GM19372 (cell line): Measurements from ENCODE around the gene SDK1.
"Not testable (repeated sequence)": the region's sequence is repeated elsewhere in the genome, so short reads cannot be mapped to it uniquely, and the experiment has no call there.

ENCODE experiments used
- ATAC-seq: cut with Tn5 transposase; IDR thresholded peaks from one replicate; pipeline ENCODE4 v1.9.1; 2021; ENCODE audit warnings: mild to moderate bottlenecking, low read depth, moderate library complexity; ENCODE audit not compliant: unreplicated experiment

SDK1 gene

DNA sequence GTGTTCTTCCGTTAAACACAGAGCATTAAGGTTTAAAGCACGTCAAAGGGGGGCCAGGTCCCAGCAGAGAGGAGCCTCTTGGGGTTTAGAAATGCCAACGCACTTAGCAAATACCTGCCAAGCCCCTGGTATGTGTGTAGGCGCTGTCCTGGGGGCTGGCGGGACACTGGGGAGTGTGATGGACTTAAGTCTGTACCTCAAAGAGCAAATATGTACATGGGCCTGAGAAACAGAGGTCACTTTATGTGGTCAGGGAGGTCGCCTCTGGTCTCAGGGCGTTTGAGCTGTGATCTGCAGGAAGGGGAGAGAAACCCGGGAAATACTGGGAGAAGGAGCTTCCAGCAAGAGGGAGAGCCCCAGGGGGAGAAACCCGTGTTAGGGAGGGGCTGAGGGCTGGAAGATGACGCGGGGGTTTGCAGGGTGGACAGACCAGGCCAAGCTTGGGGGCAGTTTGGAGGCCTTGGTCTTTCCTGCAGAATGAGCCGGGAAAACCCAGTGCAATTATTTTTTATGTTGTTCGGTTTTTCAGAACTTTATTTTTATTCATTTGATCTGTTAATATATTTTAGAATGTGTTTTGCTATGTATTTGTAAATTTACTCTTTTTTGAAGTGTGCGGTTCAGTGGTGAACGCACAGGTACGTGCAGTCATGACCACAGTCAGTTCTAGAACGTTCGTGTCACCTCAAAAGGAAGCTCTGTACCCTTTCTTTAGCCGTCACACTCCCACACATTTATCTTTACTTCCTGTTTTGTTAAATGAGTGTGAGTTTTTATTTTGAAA lies 939.7 kb downstream of the SDK1 start:
- no peak for ATAC-seq

DNA sequence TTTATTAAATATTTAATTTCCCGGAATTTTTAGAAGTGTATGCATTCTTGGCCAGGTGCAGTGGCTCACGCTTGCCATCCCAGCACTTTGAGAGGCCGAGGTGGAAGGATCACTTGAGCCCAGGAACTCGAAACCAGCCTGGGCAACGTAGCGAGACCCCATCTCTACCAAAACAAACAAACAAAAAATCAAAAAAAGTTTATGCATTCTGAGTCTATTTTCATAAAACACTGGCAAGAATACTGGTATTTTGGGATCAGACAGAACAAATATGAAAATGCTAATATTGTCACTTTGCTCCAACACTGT lies 940.2 kb downstream of the SDK1 start:
- no peak for ATAC-seq

DNA sequence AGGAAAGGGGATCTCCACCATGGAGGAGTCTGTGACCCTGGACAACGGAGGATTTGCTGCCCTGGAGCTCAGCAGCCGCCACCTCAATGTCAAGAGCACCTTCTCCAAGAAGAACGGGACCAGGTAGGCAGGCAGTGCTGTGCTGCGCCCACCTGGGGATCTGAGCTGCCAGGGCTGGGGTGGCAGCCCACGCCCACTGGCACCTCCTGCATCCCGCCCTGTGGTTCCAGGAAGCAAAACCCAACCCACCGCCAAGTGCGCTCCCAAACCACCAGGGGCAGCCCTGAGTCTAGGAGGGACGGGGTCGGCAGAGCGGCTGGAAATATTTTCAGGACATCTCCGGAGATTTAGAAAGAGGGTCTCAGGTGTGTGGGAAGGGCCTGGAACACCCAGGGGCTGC lies 940.7 kb downstream of the SDK1 start:
- ATAC-seq = no peak

DNA sequence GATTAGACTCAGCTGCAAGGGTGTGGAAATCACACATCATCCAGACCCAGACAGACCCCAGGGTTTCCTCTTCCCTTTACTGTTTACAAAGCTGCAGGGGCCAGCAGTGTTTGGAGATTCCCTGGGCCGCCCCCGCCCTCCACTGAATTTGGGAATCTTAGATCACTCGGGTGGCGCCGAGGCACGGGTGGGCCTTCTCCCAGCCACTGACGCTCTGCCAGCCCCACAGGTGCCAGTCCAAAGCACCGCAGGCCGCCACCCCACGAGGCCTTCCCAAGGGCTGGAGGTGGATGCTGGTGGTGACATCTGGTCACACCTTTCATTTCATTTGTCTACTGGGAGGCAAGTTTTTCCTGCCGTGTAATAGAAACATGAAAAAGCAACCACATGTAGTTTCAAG lies 941.7 kb downstream of the SDK1 start:
- ATAC-seq = no peak

DNA sequence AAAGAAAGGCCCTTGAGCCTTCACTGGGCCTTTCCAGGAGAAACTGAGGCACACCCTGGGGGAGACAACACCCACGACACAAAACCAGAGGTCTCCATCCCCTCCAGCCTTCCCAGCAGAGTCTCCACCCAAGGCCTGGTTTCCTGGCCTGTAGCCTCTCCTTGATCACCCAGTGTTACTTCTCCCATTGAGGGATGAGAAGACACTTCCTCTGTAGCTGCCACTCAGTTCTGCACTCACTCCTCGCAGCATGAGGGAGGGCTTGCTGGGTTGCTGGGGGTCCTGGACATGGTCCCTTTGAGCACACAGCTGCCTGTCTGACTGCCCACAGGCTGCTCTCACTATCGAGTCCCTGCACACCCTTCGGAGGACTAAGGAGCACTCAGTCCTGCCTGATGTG lies 943.0 kb downstream of the SDK1 start:
- no peak for ATAC-seq

DNA sequence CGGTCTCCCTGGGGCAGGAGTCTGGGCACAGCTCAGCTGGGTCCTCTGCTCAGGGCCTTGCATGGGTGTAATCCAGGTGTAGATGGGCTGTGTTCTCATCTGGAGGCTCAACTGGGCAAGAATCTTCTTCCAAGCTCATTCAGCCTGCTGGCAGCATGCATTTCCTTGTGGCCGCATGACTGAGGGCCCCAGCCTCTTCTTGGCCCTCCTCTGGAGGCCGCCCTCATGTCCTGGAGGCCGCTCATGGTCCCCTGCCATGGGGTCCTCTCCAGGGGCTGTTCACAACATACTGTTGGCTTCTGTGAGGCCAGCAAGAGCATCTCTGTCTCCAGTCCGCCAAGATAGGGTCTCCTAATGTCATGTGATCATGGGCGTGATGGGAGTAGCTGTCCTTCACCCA lies 943.6 kb downstream of the SDK1 start:
- ATAC-seq = no peak

DNA sequence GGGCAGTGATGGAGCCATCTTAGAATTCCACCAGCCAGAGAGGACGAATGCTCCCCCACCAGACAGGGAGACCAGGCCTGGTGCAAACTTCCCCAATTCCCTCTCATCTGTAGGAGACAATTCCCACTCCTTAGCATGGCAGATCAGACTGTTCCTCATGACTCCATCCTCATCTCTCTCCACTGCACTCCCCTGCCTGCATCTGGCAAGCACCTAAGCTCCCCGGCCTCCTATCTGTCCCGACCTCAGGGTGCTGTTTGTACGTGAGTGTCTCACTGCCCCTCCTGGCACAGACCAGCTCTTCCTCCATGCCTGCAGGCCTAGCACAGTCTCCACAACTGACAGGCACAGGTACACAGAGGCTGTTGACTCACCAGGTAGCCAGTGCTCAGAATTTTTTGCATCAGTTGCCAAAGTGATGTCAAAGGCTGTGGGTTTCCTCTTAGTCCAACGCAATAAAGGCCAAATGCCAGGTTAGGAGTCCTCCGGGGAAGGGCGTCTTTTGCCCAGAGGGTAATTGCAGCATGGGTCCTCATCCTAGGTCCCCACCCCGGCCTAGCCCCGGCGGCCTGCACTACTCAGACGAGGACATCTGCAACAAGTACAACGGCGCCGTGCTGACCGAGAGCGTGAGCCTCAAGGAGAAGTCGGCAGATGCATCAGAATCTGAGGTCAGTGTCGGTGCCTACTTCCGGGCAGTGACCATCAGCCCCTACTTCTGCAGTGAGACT lies 944.2 kb downstream of the SDK1 start:
- no peak for ATAC-seq

DNA sequence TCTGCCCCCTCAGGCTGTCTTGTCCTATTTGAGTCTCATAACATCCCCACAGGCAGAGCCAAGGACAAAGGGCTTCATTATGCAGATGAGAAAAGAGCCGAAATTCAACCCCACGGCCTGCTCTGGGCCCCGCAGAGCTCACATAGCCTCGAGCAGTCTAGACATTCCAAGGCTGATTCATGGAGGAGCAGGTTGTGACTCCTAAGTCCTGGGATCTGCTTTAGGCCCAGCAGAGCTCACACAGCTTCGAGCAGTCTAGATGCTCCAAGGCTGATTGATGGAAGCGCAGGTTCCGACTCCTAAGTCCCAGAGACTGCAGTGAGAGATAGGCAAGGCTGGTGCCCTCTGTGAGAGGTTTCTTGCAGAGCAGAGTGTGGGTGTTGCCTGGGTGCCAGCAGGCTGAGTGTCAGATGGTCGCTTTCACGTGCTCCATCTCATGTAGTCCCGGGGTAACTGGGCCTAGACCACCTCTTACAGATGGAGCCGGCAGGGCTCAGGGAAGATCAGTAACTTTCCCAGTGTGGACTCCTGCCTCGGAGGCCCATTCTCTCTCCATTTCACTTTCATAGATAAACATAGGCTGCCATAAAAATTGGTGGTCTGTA lies 944.9 kb downstream of the SDK1 start:
- no peak for ATAC-seq

DNA sequence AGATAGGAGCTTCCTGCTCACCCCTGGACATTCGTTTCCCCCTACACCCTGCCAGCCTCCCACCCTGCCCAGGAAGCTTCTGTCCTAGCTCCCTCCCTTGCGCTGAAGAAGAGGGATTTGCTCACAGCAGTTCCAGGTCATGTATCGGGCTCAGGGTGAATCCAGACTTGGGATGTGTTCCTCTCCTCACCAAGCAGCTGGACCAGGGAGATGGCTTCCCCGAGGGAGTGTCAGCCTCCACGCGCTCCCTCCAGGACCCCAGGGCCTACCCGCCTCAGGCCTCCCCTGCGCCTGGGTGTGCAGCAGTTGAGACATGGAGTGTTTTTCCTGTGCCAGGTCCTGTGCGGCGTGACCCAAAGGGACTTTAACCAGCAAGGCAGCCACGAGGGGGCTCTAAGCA lies 945.5 kb downstream of the SDK1 start:
- ATAC-seq = no peak

DNA sequence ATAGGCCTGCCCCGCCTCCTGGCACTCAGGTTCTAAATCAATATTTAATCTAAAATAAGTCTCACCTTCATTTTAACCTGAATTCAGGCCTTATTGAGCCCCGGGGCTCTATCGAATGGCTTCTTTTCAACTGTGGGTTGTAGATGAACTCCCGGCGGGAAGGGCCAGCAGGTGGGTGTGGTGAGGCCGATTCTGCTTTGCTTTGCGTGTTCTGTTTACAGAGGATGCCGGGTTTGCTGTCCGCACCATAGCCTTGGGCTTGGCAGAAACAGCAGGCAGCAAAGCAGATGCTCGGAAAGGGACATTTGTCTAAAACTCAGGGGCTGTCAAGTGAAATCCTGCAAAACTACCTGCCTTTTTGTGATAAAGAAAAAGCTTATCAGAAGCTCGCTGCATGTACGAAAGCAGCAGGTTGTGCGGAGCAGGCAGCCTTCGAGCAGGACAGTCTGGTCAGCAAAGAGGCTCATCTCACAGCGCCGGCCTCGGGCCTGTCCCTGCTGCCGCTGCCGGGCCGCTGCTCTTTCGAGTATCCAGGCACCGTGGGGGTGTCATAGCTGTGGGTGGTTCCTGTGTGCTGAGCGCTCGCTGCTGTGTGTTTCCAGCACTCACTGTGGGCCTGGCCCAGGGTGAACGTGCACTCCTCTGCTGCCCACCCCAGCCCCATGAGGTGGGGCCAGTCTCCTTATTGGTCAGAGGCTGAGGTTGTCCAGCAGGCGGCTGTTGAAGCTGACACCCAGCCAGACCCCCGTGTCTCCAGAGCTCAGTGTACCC lies 946.2 kb downstream of the SDK1 start:
- ATAC-seq = no peak

DNA sequence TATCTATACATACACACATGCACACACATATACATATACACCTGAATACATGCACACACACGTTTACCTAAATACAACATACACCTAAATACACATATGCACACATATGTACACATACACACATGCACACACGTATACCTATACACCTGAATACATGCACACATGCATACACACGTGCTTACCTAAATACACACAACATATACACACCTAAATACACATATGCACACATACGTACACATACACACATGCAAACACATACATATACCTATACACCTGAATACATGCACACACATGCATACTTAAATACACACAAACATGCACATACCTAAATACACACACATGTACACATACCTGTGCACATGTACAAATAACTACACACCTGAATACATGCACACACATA lies 947.2 kb downstream of the SDK1 start:
- no peak for ATAC-seq

DNA sequence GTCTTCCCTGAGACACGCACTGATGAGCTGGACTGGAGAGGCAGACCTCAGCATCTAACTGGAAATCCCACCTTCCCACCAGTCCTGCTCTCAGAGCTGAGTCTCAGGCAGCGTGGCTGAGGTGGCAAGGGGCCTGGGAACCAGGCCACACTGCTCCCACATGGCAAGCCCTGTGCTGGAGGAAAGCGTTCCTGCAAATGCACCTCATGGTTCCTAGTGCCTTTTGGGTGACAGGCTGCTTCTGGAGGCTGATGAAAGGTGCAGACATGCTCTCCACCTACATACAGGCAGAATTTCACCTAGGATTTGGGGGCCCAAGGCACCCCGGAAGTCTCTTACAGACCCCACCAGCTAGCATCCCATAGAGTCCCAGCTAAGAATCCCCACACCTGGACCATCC lies 948.2 kb downstream of the SDK1 start:
- no peak for ATAC-seq

DNA sequence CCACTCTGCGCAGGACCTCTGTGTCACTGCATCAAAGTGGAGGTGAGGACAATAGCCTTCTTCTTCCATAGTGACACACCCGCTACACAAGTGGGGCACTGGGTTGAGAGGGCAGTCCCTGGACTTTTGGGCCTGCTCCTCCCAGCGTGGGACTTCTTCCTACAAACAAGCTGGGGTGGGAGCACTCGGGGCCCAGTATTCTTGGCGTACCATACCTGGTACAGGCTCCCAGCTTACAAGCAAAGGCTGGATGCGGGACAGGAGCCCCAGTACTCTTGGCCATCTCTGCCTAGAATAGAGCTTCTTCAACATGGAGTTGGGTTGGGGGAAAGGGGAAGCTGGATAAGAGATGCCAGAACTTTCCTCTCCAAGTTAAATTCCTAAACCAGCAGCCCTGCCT lies 954.3 kb downstream of the SDK1 start:
- no peak for ATAC-seq

DNA sequence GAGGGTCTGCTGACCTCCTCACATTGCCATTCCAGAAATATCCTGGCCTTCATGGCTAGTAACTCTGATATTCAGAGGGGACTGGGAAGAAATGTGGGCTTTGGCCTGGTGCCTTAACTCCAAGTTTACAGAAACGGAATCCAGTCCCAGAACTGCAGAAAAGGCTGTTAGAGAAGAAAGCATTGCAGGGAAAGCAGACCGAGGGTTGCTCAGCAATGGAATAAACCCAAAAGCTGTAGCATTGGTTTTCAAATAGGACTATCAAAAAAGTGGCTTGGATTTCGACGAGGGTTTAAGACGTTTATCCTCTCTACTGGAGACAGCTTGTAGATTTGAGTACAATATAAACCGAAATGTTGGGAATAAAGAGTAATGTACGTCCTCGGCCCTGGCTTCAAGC lies 955.2 kb downstream of the SDK1 start:
- no peak for ATAC-seq

DNA sequence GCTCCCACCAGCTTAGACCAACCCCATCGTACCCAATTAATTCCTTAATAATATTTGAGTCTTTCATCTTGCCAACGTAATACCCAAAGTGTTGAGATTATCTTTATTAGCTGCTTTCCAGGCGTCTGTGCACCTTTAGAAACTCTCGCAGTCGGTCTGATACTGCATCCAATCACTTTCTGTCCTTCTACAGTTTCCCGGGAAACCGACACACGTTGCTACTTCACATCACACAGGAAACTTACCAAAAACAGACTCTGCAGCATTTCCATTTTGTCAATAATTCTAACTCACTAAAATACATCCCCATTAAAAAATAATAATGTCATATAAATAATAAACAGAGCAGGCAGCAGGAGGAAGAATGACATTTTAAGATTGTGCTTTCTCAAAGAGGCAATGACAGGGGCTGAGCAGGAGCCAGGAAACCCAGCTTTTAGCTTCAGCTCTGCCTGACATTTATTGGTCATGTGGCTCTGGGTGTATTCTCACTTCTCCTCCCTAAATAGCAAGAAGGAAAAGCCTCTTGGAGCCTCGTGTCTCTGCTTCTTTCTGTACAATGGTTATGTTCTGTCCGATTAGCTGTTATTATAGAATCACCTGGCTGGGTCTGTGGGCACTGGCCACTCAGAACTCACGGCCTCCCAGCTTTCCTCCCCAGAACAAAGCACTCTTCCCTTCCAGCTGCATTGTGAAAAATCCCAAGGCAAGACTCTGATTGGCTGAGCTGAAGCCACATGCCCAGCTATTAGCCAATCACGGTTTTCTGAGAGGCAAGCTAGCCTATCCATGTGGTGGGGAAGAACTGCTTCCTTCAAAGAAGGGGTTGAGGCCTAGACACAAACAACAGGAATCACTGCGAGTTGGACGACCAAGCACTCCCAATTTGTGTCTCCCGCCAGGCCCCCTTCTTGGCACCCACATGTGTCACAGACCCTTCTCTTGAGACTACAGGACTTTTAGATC lies 956.4 kb downstream of the SDK1 start:
- no peak for ATAC-seq

DNA sequence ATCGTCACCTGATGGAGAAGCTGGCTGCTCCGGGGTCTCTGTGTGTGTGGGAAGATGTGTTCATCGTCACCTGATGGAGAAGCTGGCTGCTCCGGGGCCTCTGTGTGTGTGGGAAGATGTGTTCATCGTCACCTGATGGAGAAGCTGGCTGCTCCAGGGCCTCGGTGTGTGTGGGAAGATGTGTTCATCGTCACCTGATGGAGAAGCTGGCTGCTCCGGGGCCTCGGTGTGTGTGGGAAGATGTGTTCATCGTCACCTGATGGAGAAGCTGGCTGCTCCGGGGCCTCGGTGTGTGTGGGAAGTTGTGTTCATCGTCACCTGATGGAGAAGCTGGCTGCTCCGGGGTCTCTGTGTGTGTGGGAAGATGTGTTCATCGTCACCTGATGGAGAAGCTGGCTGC lies 959.1 kb downstream of the SDK1 start:
- ATAC-seq = not testable (repeated sequence)

DNA sequence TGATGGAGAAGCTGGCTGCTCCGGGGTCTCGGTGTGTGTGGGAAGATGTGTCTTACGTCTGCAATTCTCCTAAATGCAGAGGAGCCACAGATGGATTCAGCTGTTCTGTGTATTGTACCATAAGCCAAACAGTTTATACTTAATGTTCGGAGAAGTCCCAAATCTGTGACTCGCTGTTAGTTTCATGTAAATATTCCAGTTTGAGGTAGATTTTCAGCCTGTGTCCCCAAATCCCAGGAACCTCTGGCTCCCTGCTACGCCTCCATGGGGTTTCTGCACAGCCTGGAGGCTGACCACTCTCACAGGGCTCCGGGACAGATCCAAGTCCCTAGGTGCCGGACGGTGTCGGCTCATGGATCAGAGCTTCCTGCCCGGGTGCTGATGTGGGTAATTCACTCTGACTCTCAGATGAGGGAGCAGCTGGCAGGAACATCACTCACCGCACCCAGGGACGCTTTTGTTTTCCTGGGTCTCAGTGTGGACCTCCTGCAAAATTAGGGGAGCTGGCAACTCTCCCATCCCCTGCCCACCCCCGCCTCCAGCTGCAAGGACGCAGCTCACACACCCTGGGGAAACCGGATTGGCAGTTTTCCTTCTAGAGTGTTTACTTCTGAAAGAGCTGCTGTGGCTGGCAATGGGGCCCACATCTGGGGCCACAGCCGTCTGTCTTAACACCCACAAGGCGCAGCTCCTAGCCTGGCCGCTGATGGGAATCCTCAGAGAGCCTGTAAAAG lies 960.0 kb downstream of the SDK1 start:
- ATAC-seq = no peak

DNA sequence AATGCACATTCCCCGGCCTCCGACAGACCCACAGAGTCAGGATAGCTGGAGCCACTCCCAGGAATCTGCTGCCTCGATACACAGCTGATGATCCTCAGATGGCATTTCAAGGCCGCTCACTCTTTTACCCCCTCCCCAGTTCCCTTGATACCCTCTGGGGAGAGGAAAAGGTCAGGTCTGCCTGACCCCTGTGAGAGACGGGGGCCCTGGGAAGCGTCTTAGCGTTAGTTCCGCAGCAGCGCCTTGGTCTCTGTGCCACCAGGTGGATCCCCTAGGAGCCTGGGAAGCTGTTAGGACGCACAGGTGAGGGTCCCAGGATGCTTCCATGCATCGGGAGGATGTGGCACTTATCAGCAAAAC lies 960.5 kb downstream of the SDK1 start:
- ATAC-seq = no peak

DNA sequence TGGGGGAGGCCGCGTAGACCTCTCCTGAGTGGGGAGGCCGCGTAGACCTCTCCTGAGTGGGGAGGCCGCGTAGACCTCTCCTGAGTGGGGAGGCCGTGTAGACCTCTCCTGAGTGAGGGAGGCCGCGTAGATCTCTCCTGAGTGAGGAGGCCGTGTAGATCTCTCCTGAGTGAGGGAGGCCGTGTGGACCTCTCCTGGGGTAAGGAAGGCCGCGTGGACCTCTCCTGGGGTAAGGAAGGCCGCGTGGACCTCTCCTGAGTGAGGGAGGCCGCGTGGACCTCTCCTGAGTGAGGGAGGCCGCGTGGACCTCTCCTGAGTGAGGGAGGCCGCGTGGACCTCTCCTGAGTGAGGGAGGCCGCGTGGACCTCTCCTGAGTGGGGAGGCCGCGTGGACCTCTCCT lies 963.2 kb downstream of the SDK1 start:
- not testable (repeated sequence) for ATAC-seq

DNA sequence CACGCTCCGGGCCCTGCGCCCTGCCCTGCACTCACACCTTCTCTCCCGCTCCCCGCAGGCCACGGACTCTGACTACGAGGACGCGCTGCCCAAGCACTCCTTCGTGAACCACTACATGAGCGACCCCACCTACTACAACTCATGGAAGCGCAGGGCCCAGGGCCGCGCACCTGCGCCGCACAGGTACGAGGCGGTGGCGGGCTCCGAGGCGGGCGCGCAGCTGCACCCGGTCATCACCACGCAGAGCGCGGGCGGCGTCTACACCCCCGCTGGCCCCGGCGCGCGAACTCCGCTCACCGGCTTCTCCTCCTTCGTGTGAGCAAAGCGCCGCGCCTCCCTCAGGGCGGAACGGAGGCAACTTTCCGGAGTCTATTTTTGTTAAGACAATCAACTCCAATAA lies 964.0 kb downstream of the SDK1 start:
- no peak for ATAC-seq
